Fibroblast of the aortic adventitia (primary cell): ENCODE measurements around the gene HERC3. TPM values are rescaled to one million over a fixed set of nuclear protein-coding genes. Genes with fewer than 3 reads are reported as not detected.

Source experiments
- DNase-seq: peaks from one replicate; pipeline ENCODE4 v3.0.0-alpha.2; 2010; ENCODE audit warnings: low read depth
- H3K4me3 ChIP-seq: 2 replicates; pipeline ENCODE4 v1.5.1; 2011; ENCODE audit warnings: low read depth, mild to moderate bottlenecking, control low read depth, low read length, moderate library complexity
- total RNA-seq: library from RNA; depleted of rRNA; stranded (reverse); fragments of >200 nt; gene quantifications from 2 replicates; pipeline ENCODE4 v1.2.3, GENCODE V29; 2012; ENCODE audit warnings: low replicate concordance
- TF ChIP-seq, protein P1 (sequence below): IDR thresholded peaks from 2 replicates; pipeline ENCODE4 v1.5.1; 2011; ENCODE audit warnings: mild to moderate bottlenecking, low read length, control low read depth, inconsistent platforms; ENCODE audit not compliant: insufficient read depth

Gene HERC3
- total RNA-seq, 1 donor = 18.3 TPM

- TF ChIP-seq, protein P1, sequence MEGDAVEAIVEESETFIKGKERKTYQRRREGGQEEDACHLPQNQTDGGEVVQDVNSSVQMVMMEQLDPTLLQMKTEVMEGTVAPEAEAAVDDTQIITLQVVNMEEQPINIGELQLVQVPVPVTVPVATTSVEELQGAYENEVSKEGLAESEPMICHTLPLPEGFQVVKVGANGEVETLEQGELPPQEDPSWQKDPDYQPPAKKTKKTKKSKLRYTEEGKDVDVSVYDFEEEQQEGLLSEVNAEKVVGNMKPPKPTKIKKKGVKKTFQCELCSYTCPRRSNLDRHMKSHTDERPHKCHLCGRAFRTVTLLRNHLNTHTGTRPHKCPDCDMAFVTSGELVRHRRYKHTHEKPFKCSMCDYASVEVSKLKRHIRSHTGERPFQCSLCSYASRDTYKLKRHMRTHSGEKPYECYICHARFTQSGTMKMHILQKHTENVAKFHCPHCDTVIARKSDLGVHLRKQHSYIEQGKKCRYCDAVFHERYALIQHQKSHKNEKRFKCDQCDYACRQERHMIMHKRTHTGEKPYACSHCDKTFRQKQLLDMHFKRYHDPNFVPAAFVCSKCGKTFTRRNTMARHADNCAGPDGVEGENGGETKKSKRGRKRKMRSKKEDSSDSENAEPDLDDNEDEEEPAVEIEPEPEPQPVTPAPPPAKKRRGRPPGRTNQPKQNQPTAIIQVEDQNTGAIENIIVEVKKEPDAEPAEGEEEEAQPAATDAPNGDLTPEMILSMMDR = no peak
- DNase-seq = peak; percentile 33
- peak overlapping the region; percentile 78 for H3K4me3 ChIP-seq
Measured at GRCh38 chr4:88696630-88697029, 104.3 kb downstream of the HERC3 start.

- TF ChIP-seq, protein P1 = no peak
Measured at GRCh38 chr4:88697141-88697540, 104.9 kb downstream of the HERC3 start.

GRCh38 chr4:88697588-88698329 is 105.5 kb downstream of the HERC3 start, which contains the start of gene NAP1L5:
Gene NAP1L5, minus strand, starts transcription at chr4:88697829. Its CDS starts 75 bp downstream, at chr4:88697754.
- TF ChIP-seq, protein P1 = no peak
- peak; percentile 74 for DNase-seq
- peak within 1 kb of the TSS; percentile 78 for H3K4me3 ChIP-seq

More at GRCh38 chr4:88697141-88697540, 104.9 kb downstream of the HERC3 start:
- peak; percentile 34 for DNase-seq
- H3K4me3 ChIP-seq = peak overlapping the region; percentile 78

GRCh38 chr4:88698519-88698918 is 106.2 kb downstream of the HERC3 start:
- TF ChIP-seq, protein P1 = no peak
- no peak for DNase-seq
- H3K4me3 ChIP-seq = no peak overlapping the region

DNA sequence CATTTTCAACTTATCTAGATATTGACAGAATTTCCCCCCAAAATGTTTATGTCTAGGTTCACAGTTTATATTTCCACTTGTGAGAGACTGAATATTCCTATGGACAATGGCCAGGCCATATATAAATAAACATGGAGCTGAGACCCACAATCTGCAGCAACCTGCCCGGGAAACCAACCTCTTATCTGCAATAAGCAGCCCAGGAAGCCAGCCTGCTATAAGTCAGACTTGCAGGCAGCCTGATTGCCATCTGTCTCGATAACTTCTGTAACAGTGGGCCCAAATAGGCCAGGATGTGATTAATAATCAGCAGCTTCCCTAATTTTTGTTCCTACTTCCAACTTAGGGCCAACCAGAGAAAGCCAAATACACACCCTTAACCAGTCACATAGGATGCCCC is 110.5 kb downstream of the HERC3 start:
- no peak for DNase-seq
- TF ChIP-seq, protein P1 = no peak
- H3K4me3 ChIP-seq = no peak overlapping the region

GRCh38 chr4:88705223-88705622 is 112.9 kb downstream of the HERC3 start:
- H3K4me3 ChIP-seq = no peak overlapping the region
- TF ChIP-seq, protein P1 = no peak
- DNase-seq = no peak
